ENCODE measurements around the gene TFAP2A. TPM values are rescaled to one million over a fixed set of nuclear protein-coding genes. Genes with fewer than 3 reads are reported as not detected.

Gene TFAP2A
- total RNA-seq, 1 experiment from 2014 or later, result 24.3 TPM

GRCh38 chr6:10416863-10417641 is 2.2 kb upstream of the TFAP2A start:
- peaks cover 21% of the 10 kb centered on the region for H3K79me2 ChIP-seq (ENCODE audit: insufficient read depth, low read length)
- H4K20me1 ChIP-seq (ENCODE audit: insufficient read depth), result no peaks in the 10 kb centered on the region
- TF ChIP-seq EZH2phosphoT487 (IDR thresholded peaks at IDR 0.05; ENCODE audit: borderline replicate concordance) (no peak), ZNF274 (IDR thresholded peaks at IDR 0.05; ENCODE audit: low read depth, low read length) (no peak), POLR2A (IDR thresholded peaks at IDR 0.05; ENCODE audit: borderline replicate concordance, extremely low read depth, insufficient read depth, insufficient read length) (no peak), CTCF (IDR thresholded peaks at IDR 0.05 in 2 of 3, conservative IDR thresholded peaks at IDR 0.05 in 1 of 3; ENCODE audit: borderline replicate concordance in 1 of 3, insufficient read depth in 1 of 3, low read depth in 2 of 3, low read length in 2 of 3) (no peak), EZH2 (IDR thresholded peaks at IDR 0.05) (no peak), ZBTB33 (IDR thresholded peaks at IDR 0.05; ENCODE audit: extremely low read depth, insufficient replicate concordance, low read length) (no peak), SIN3A (IDR thresholded peaks at IDR 0.05; ENCODE audit: low read depth) (no peak), JUND (IDR thresholded peaks at IDR 0.05) (no peak), FOSL1 (IDR thresholded peaks at IDR 0.05; ENCODE audit: low read depth) (no peak), CEBPB (IDR thresholded peaks at IDR 0.05; ENCODE audit: low read depth) (no peak), ZFX (IDR thresholded peaks at IDR 0.05) (no peak), TCF7L2 (IDR thresholded peaks at IDR 0.05; ENCODE audit: borderline replicate concordance, extremely low read depth, insufficient read depth, insufficient read length) (no peak), YY1 (IDR thresholded peaks at IDR 0.05; ENCODE audit: extremely low read depth, insufficient replicate concordance, low read depth, low read length) (no peak), MAX (IDR thresholded peaks at IDR 0.05) (no peak), ELF1 (IDR thresholded peaks at IDR 0.05; ENCODE audit: borderline replicate concordance, low read depth) (no peak), EGR1 (IDR thresholded peaks at IDR 0.05; ENCODE audit: low read depth) (no peak), SRF (IDR thresholded peaks at IDR 0.05; ENCODE audit: low read depth) (no peak), SP1 (IDR thresholded peaks at IDR 0.05; ENCODE audit: low read depth) (no peak), POLR2AphosphoS5 (IDR thresholded peaks at IDR 0.05; ENCODE audit: low read depth, low read length) (no peak)
- no TSS peak for BruUV-seq (replicated peaks)
- no peak overlapping the region for H3K4me3 ChIP-seq (replicated peaks in 1 of 2; ENCODE audit: low read depth in 1 of 2, low read length in 2 of 2)
- no peak for DNase-seq (ENCODE audit: low read depth, low spot score)
- H3K9me3 ChIP-seq (ENCODE audit: control insufficient read depth in 1 of 2, insufficient read depth in 1 of 2, low read depth in 1 of 2, low read length in 2 of 2), result no peaks in the 10 kb centered on the region
- RAD21 ChIA-PET (ENCODE audit: low non-redundant PET in 1 of 2, low total read pairs in 2 of 2, uncharacterized antibody in 2 of 2, unreplicated experiment in 2 of 2), result no interaction called here
- H3K36me3 ChIP-seq (ENCODE audit: control insufficient read depth in 1 of 2, insufficient read depth in 2 of 2, low read length in 2 of 2), result no peaks in the 10 kb centered on the region
- no peaks in the 10 kb centered on the region for H3K27me3 ChIP-seq (ENCODE audit: insufficient read depth, low read length)
- ATAC-seq, result no peak
- intact Hi-C loops (cut with micrococcal nuclease), result no loop called here
- CTCF ChIA-PET, result no interaction called here
- H3K4me1 ChIP-seq (ENCODE audit: control insufficient read depth in 1 of 2, insufficient read depth in 2 of 2, low read length in 2 of 2), result peaks cover 5 to 11% of the 10 kb centered on the region in 2 experiments; a peak in 3 of 4 replicates
- POLR2A ChIA-PET, result no interaction called here
- H2AFZ ChIP-seq (ENCODE audit: low read depth, low read length, poor library complexity, severe bottlenecking), result no peak overlapping the region
- no peaks in the 10 kb centered on the region for H3K9me2 ChIP-seq (ENCODE audit: insufficient read depth)
- no peak overlapping the region for H3K9ac ChIP-seq (ENCODE audit: low read length)
- H3K27ac ChIP-seq (ENCODE audit: low read depth, low read length), result no peak overlapping the region
- no peak overlapping the region for H3K4me2 ChIP-seq (ENCODE audit: low read length)
